ENCODE data around the gene NPLOC4. TPM values are rescaled to one million over a fixed set of nuclear protein-coding genes. Genes with fewer than 3 reads are reported as not detected.

The NPLOC4 gene
- total and polyA plus RNA-seq, 4 donors = 30.1 to 98.0 (median 51.3) TPM

GRCh38 chr17:81603846-81604610 is 32.9 kb downstream of the NPLOC4 start:
- H3K27me3 ChIP-seq (ENCODE audit: control insufficient read depth in 3 of 3, insufficient read depth in 3 of 3, low read length in 2 of 3) = no peaks in the 10 kb centered on the region
- DNase-seq = no peak
- H3K9me3 ChIP-seq (ENCODE audit: control insufficient read depth in 4 of 4, insufficient read depth in 3 of 4, low read length in 3 of 4) = no peaks in the 10 kb centered on the region
- H3K4me1 ChIP-seq (ENCODE audit: control insufficient read depth in 5 of 5, insufficient read depth in 5 of 5, low read length in 5 of 5) = no peaks in the 10 kb centered on the region
- 90 to 92% methylated on average over 11 of the region's 11 CpGs for WGBS, 2 donors
- no peak overlapping the region for H3K27ac ChIP-seq (ENCODE audit: low read depth in 1 of 2, low read length in 1 of 2)
- no peak for TF ChIP-seq CTCF (IDR thresholded peaks at IDR 0.05; ENCODE audit: control extremely low read depth, extremely low read depth)
- ATAC-seq (ENCODE audit: insufficient read depth, low FRiP score) = no peak
- H3K36me3 ChIP-seq (ENCODE audit: control insufficient read depth in 4 of 4, insufficient read depth in 4 of 4, low read length in 4 of 4) = peaks cover 29 to 49% (median 40%) of the 10 kb centered on the region in 4 donors
- no peak overlapping the region for H3K4me3 ChIP-seq
- no peak overlapping the region for H3K9ac ChIP-seq (ENCODE audit: insufficient read depth in 1 of 2, low read length in 2 of 2)

GRCh38 chr17:81601525-81602120 is 35.3 kb downstream of the NPLOC4 start:
- peak; percentile 54 for TF ChIP-seq CTCF (IDR thresholded peaks at IDR 0.05; ENCODE audit: control extremely low read depth, extremely low read depth)
- H3K27me3 ChIP-seq (ENCODE audit: control insufficient read depth in 3 of 3, insufficient read depth in 3 of 3, low read length in 2 of 3) = no peaks in the 10 kb centered on the region
- ATAC-seq (ENCODE audit: insufficient read depth, low FRiP score) = peak; percentile 79
- no peak overlapping the region for H3K9ac ChIP-seq (ENCODE audit: insufficient read depth in 1 of 2, low read length in 2 of 2)
- peak; percentile 70 to 87 (median 85) for DNase-seq
- H3K9me3 ChIP-seq (ENCODE audit: control insufficient read depth in 4 of 4, insufficient read depth in 3 of 4, low read length in 3 of 4) = no peaks in the 10 kb centered on the region
- no peak overlapping the region for H3K27ac ChIP-seq (ENCODE audit: low read depth in 1 of 2, low read length in 1 of 2)
- H3K4me3 ChIP-seq = no peak overlapping the region
- H3K4me1 ChIP-seq (ENCODE audit: control insufficient read depth in 5 of 5, insufficient read depth in 5 of 5, low read length in 5 of 5) = no peaks in the 10 kb centered on the region
- 41 to 43% methylated on average over 9 of the region's 9 CpGs for WGBS, 2 donors
- H3K36me3 ChIP-seq (ENCODE audit: control insufficient read depth in 4 of 4, insufficient read depth in 4 of 4, low read length in 4 of 4) = peaks cover 24 to 46% (median 36%) of the 10 kb centered on the region in 4 donors

GRCh38 chr17:81599719-81600486 is 37.0 kb downstream of the NPLOC4 start:
- H3K9me3 ChIP-seq (ENCODE audit: control insufficient read depth in 4 of 4, insufficient read depth in 3 of 4, low read length in 3 of 4) = no peaks in the 10 kb centered on the region
- DNase-seq (no peak), ATAC-seq (ENCODE audit: insufficient read depth, low FRiP score) (no peak)
- H3K4me3 ChIP-seq = no peak overlapping the region
- WGBS, 2 donors = 65 to 80% methylated on average over 10 of the region's 10 CpGs
- peaks cover 20 to 52% (median 36%) of the 10 kb centered on the region in 4 donors for H3K36me3 ChIP-seq (ENCODE audit: control insufficient read depth in 4 of 4, insufficient read depth in 4 of 4, low read length in 4 of 4)
- no peaks in the 10 kb centered on the region for H3K4me1 ChIP-seq (ENCODE audit: control insufficient read depth in 5 of 5, insufficient read depth in 5 of 5, low read length in 5 of 5)
- H3K27ac ChIP-seq (ENCODE audit: low read depth in 1 of 2, low read length in 1 of 2) = no peak overlapping the region
- TF ChIP-seq CTCF (IDR thresholded peaks at IDR 0.05; ENCODE audit: control extremely low read depth, extremely low read depth) = no peak
- no peak overlapping the region for H3K9ac ChIP-seq (ENCODE audit: insufficient read depth in 1 of 2, low read length in 2 of 2)
- no peaks in the 10 kb centered on the region for H3K27me3 ChIP-seq (ENCODE audit: control insufficient read depth in 3 of 3, insufficient read depth in 3 of 3, low read length in 2 of 3)

Data from lung (tissue), 12 donors.